ENCODE measurements around the gene RS1.

The RS1 gene

DNA sequence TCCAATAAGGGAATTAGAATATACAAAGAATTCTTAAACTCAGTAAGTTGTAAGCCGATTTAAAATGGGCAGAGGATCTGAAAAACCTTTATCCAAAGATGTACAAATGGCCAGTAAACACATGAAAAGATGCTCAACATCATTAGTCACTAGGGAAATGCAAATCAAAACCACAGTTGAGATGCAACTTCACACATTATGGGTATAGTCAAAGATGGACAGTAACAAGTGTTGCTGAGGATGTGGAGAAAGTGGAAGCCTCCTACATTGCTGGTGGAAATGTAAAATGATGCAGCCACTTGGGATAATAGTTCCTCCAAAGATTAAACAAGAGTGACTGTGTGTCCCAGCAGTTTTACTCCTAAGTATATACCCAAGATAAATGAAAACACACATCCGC, 32.6 kb downstream of the RS1 start:
- TF ChIP-seq, protein P1, sequence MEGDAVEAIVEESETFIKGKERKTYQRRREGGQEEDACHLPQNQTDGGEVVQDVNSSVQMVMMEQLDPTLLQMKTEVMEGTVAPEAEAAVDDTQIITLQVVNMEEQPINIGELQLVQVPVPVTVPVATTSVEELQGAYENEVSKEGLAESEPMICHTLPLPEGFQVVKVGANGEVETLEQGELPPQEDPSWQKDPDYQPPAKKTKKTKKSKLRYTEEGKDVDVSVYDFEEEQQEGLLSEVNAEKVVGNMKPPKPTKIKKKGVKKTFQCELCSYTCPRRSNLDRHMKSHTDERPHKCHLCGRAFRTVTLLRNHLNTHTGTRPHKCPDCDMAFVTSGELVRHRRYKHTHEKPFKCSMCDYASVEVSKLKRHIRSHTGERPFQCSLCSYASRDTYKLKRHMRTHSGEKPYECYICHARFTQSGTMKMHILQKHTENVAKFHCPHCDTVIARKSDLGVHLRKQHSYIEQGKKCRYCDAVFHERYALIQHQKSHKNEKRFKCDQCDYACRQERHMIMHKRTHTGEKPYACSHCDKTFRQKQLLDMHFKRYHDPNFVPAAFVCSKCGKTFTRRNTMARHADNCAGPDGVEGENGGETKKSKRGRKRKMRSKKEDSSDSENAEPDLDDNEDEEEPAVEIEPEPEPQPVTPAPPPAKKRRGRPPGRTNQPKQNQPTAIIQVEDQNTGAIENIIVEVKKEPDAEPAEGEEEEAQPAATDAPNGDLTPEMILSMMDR (IDR thresholded peaks at IDR 0.05; ENCODE audit: low read depth, low read length, missing control alignments), result no peak
- H3K27me3 ChIP-seq (replicated peaks), result no peaks in the 10 kb centered on the region
- in situ Hi-C loops (cut with HindIII; ENCODE audit: low pct_ligation_motif_present, low sequenced_read_pairs), result no loop called here

DNA sequence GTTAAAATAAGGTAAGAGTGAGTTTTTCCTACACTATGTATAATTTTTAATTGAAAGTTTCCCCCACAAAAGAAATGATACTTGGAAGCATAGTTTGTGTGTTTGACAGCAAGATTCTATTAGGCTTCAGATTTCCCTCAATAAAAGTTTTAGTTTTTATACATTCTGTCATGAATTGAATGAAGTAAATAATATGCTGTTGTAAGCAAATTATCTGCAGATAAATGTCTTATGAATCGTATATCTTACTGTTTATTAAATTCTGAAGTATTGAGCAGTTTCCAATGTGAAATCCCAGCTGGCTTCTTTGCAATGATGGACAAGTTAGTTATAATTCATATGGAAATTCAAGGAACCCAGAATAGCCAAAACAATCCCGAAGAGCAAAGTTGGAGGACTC, 33.5 kb downstream of the RS1 start:
- Histone ChIP-seq H3K4me3 (ENCODE audit: low read depth, low read length) (no peak overlapping the region), H3K27ac (no peak overlapping the region), H3K36me3 (replicated peaks) (no peaks in the 10 kb centered on the region), H3K27me3 (replicated peaks) (no peaks in the 10 kb centered on the region)
- TF ChIP-seq, protein P1 (IDR thresholded peaks at IDR 0.05; ENCODE audit: low read depth, low read length, missing control alignments), result no peak
- no peak for DNase-seq
- in situ Hi-C loops (cut with HindIII; ENCODE audit: low pct_ligation_motif_present, low sequenced_read_pairs), result no loop called here

More for the DNA sequence above, 32.6 kb downstream of the RS1 start:
- Histone ChIP-seq H3K4me3 (ENCODE audit: low read depth, low read length) (no peak overlapping the region), H3K36me3 (replicated peaks) (no peaks in the 10 kb centered on the region), H3K27ac (no peak overlapping the region)
- no peak for DNase-seq

DNA sequence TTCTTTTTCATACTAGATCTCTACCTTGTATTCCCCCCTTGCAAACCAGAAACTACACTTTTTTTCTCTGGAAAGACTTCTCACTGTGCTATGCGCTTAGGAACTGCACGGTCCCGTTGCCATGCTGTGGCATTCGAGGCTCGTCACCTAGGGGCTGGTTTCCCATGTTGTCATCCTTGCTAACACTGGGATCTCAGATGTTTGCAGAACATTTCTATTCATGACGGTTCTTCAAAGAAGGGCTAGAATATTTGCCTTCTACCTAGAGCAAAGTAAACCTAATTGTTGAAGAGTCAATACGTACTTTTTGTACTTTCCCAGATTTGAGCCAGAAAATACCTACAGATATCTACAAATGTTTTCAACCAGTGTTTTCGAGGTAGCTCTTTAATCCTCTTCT, 41.0 kb downstream of the RS1 start:
- Histone ChIP-seq H3K27me3 (replicated peaks) (no peaks in the 10 kb centered on the region), H3K4me3 (ENCODE audit: low read depth, low read length) (no peak overlapping the region), H3K27ac (no peak overlapping the region), H3K36me3 (replicated peaks) (no peaks in the 10 kb centered on the region)
- in situ Hi-C loops (cut with HindIII; ENCODE audit: low pct_ligation_motif_present, low sequenced_read_pairs), result no loop called here
- TF ChIP-seq, protein P1 (IDR thresholded peaks at IDR 0.05; ENCODE audit: low read depth, low read length, missing control alignments), result no peak
- DNase-seq, result no peak

DNA sequence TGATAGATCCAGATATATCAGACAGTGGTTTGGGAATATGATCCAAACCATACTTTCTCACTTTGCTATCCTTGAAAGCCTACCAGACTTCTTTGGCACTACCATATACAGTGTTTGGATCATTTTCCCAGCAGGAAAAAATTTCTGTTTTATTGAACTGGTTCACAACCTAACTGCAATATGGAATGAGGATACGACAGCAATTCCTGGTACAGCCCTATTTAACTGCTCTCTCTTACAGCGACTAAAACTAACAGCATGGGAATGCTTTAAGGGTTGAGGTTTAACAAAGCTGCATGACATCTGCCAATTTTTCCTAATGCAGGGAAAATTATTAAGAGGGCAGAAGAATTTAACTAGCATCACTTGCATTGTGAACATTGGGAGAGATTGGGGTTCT, 47.3 kb downstream of the RS1 start:
- Histone ChIP-seq H3K36me3 (replicated peaks) (no peaks in the 10 kb centered on the region), H3K27me3 (replicated peaks) (no peaks in the 10 kb centered on the region), H3K27ac (no peak overlapping the region), H3K4me3 (ENCODE audit: low read depth, low read length) (no peak overlapping the region)
- TF ChIP-seq, protein P1 (IDR thresholded peaks at IDR 0.05; ENCODE audit: low read depth, low read length, missing control alignments), result no peak
- in situ Hi-C loops (cut with HindIII; ENCODE audit: low pct_ligation_motif_present, low sequenced_read_pairs), result no loop called here
- DNase-seq, result no peak

DNA sequence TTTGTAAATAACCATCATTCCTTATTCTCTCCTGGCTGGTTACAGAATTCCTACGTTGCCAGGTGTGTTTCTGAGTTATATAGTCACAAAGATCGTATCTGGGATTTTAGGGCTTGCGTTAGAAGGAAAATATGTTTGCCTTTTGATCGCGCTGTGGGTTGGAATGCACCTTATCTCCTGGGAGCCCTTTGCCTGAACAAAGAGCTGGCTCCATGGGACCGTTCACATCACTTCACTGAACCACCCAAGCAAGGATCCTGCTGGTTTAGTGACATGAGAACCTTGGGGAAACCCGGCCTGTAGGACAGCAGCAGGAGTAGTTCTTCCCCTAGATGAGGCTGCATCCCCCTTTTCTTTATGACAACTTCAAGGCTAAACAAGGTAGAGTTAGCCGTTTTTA, 51.6 kb downstream of the RS1 start:
- Histone ChIP-seq H3K27ac (no peak overlapping the region), H3K36me3 (replicated peaks) (no peaks in the 10 kb centered on the region), H3K4me3 (ENCODE audit: low read depth, low read length) (no peak overlapping the region), H3K27me3 (replicated peaks) (no peaks in the 10 kb centered on the region)
- in situ Hi-C loops (cut with HindIII; ENCODE audit: low pct_ligation_motif_present, low sequenced_read_pairs), result no loop called here
- TF ChIP-seq, protein P1 (IDR thresholded peaks at IDR 0.05; ENCODE audit: low read depth, low read length, missing control alignments), result no peak
- no peak for DNase-seq

DNA sequence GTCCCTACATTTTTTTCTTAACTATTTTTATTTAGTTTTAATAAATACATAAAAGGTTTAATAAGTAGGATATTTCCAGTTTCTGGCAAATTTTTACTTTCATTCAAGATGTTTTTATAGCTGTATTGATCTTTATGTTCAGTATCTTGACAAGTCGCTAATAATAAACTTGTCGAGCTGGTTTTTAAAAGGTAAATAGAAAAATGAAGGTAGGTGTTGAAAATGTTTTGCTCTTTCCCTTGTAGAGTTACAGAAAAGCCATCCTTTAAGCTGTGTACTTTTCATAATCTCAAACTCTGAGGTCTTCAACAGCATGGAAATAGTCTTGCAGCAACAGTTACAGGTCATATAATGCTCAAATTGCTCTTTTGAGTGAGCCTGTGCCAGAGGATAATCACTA, 52.6 kb downstream of the RS1 start:
- Histone ChIP-seq H3K36me3 (replicated peaks) (no peaks in the 10 kb centered on the region), H3K27ac (no peak overlapping the region), H3K27me3 (replicated peaks) (no peaks in the 10 kb centered on the region), H3K4me3 (ENCODE audit: low read depth, low read length) (no peak overlapping the region)
- no peak for DNase-seq
- in situ Hi-C loops (cut with HindIII; ENCODE audit: low pct_ligation_motif_present, low sequenced_read_pairs), result no loop called here
- TF ChIP-seq, protein P1 (IDR thresholded peaks at IDR 0.05; ENCODE audit: low read depth, low read length, missing control alignments), result no peak

Data from brain microvascular endothelial cell (primary cell).